ENCODE data around the gene RPP25. TPM values are rescaled to one million over a fixed set of nuclear protein-coding genes. Genes with fewer than 3 reads are reported as not detected.
A peak's percentile ranks its signal among the peaks of the same experiment; 100 is the strongest.

RPP25 gene
- total and polyA plus RNA-seq, 2 of the 13 experiments (the other 11 are each of a cell fraction or from before 2014, with no cell fraction given), result 0.05 to 0.11 TPM

DNA sequence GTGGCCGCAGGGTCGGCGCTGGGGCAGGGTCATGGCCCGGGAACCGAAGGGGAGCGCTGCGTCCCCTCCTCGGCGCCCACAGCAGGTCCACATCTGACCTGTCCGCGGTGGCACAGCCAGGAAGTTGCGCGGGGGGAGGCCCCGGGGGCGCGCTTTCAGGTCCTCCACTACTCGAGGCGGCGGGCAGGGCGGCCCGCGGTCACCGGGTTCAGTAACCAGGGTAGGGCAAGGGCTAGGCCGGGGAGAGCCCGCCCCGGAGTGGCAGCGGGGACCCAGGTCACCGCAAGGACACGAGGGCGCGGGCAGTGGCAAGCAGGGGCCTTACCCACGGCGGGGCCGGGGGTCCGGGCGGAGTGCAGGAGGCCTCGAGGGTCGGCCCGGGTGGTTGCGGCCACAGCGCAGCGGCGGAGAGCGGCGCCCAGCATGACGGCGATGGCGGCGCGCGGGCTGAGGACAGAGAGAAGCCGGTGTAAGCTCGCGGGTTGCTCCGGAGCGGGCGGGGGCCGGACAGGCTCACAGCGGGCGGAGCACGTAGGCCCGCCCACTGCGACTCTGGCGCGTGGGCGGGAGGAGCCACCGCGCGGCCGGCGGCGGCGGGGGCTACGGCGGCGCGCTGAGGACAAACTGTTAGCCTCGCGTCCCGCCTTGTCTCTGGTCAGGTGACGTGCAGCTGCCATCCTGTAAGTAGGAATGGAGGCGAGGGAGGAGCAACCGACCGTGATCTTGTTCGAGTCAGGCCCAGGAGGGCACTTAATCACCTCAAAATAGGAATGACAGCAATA is 18.8 kb downstream of the RPP25 start, which contains the start of gene COX5A (continued):
- TF ChIP-seq, protein P1, sequence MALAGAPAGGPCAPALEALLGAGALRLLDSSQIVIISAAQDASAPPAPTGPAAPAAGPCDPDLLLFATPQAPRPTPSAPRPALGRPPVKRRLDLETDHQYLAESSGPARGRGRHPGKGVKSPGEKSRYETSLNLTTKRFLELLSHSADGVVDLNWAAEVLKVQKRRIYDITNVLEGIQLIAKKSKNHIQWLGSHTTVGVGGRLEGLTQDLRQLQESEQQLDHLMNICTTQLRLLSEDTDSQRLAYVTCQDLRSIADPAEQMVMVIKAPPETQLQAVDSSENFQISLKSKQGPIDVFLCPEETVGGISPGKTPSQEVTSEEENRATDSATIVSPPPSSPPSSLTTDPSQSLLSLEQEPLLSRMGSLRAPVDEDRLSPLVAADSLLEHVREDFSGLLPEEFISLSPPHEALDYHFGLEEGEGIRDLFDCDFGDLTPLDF (CRISPR knock-in tag; IDR thresholded peaks at IDR 0.05), result no peak; the same call in none of the 2 replicates
- TF ChIP-seq SP1 (IDR thresholded peaks at IDR 0.05), result no peak
- no peak; the same call in 1 of the 2 replicates for TF ChIP-seq SP1 (CRISPR knock-in tag; IDR thresholded peaks at IDR 0.05)
- 0 out of 2 replicates have a peak, but pooled peaks have one; percentile 34 for TF ChIP-seq RELA (CRISPR knock-in tag; IDR thresholded peaks at IDR 0.05)
- no peak for TF ChIP-seq KLF15 (CRISPR knock-in tag; IDR thresholded peaks at IDR 0.05; ENCODE audit: borderline replicate concordance)
- 0 out of 2 replicates have a peak, but pooled peaks have one; percentile 37 for TF ChIP-seq PAWR (CRISPR knock-in tag; IDR thresholded peaks at IDR 0.05; ENCODE audit: borderline replicate concordance)
- no peak for TF ChIP-seq TRIM24 (CRISPR knock-in tag; IDR thresholded peaks at IDR 0.05)
- TF ChIP-seq TCF7 (IDR thresholded peaks at IDR 0.05; ENCODE audit: low read depth), result no peak
- TF ChIP-seq BATF2 (CRISPR knock-in tag; IDR thresholded peaks at IDR 0.05), result no peak
- TF ChIP-seq, protein P2, sequence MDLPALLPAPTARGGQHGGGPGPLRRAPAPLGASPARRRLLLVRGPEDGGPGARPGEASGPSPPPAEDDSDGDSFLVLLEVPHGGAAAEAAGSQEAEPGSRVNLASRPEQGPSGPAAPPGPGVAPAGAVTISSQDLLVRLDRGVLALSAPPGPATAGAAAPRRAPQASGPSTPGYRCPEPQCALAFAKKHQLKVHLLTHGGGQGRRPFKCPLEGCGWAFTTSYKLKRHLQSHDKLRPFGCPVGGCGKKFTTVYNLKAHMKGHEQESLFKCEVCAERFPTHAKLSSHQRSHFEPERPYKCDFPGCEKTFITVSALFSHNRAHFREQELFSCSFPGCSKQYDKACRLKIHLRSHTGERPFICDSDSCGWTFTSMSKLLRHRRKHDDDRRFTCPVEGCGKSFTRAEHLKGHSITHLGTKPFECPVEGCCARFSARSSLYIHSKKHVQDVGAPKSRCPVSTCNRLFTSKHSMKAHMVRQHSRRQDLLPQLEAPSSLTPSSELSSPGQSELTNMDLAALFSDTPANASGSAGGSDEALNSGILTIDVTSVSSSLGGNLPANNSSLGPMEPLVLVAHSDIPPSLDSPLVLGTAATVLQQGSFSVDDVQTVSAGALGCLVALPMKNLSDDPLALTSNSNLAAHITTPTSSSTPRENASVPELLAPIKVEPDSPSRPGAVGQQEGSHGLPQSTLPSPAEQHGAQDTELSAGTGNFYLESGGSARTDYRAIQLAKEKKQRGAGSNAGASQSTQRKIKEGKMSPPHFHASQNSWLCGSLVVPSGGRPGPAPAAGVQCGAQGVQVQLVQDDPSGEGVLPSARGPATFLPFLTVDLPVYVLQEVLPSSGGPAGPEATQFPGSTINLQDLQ (CRISPR knock-in tag; IDR thresholded peaks at IDR 0.05), result 0 out of 2 replicates have a peak, but pooled peaks have one; percentile 33
- TF ChIP-seq IRF9 (CRISPR knock-in tag; IDR thresholded peaks at IDR 0.05; ENCODE audit: borderline replicate concordance), result peak; percentile 73; the same call in 1 of the 2 replicates
- TF ChIP-seq, protein P3, sequence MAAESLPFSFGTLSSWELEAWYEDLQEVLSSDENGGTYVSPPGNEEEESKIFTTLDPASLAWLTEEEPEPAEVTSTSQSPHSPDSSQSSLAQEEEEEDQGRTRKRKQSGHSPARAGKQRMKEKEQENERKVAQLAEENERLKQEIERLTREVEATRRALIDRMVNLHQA (CRISPR knock-in tag; IDR thresholded peaks at IDR 0.05), result no peak
- TF ChIP-seq ZNF674 (CRISPR knock-in tag; IDR thresholded peaks at IDR 0.05; ENCODE audit: low read depth), result no peak
- no peak; the same call in 1 of the 2 replicates for TF ChIP-seq ZSCAN30 (CRISPR knock-in tag; IDR thresholded peaks at IDR 0.05)
- no peak for TF ChIP-seq ATM (IDR thresholded peaks at IDR 0.05; ENCODE audit: borderline replicate concordance)
- TF ChIP-seq, protein P4, sequence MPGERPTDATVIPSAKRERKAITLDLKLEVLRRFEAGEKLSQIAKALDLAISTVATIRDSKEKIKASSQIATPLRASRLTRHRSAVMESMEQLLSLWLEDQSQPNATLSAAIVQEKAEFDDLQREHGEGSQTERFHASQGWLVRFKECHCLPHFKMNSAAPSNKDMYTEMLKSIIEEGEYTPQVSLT (CRISPR knock-in tag; IDR thresholded peaks at IDR 0.05; ENCODE audit: borderline replicate concordance, low read depth), result no peak
- TF ChIP-seq RFX3 (CRISPR knock-in tag; IDR thresholded peaks at IDR 0.05), result no peak
- TF ChIP-seq, protein P5, sequence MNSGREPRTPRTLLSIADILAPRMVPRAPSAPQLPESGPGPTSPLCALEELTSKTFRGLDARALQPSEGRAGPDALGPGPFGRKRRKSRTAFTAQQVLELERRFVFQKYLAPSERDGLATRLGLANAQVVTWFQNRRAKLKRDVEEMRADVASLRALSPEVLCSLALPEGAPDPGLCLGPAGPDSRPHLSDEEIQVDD (CRISPR knock-in tag; IDR thresholded peaks at IDR 0.05; ENCODE audit: borderline replicate concordance), result no peak; the same call in 1 of the 2 replicates
- TF ChIP-seq MED1 (CRISPR knock-in tag; IDR thresholded peaks at IDR 0.05), result peak; percentile 79
- TF ChIP-seq REXO4 (CRISPR knock-in tag; IDR thresholded peaks at IDR 0.05; ENCODE audit: borderline replicate concordance), result no peak
- TF ChIP-seq ZNF33A (CRISPR knock-in tag; IDR thresholded peaks at IDR 0.05; ENCODE audit: borderline replicate concordance), result no peak
- TF ChIP-seq NCOR1 (IDR thresholded peaks at IDR 0.05; ENCODE audit: borderline replicate concordance, low read length), result no peak; the same call in 1 of the 2 replicates
- TF ChIP-seq MATR3 (CRISPR knock-in tag; IDR thresholded peaks at IDR 0.05), result no peak

All from HepG2 (cell line).